SHP77 (cell line): ENCODE data around the gene DENND2A.
"Not testable (repeated sequence)": the region's sequence is repeated elsewhere in the genome, so short reads cannot be mapped to it uniquely, and the experiment has no call there.

Source experiments
- DNase-seq, 2 experiments: peaks; one replicate each; lab custom pipeline; 2025; lab: John Stamatoyannopoulos, UW

Gene DENND2A

DNA sequence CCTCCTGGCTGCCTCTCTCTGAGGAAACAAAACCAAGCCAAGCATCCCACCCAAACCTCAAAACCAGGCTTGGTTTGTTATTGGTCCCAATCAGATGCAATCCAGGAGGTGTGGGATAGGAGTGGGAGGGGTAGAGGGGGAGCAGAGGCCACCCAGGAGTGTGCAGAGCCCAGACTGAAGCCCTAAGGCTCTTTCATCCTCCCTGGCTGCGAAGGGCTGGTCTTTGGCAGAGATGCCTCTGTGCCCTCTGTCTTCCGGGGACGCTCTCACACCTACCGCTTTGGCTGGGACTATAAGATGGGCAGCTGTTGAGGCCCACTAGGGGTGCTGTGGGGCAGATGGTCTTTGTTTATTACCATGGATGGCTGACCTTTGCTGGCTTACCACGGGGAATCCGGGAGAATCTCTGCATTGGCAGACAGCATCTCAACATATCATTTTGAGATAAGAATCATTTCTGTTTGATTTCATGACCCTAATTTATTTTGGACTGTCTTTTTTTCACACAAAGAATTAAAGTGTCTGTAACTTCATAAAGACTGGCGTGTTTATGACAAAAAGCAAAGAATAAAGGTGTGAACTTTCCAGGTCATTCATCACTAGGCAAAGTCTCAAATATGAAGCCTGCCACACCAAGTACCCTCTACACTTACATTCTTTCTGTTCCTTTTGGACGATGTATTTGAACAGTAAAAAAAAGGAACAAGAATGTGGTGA lies 6.5 kb upstream of the DENND2A start:
- DNase-seq, result peak; percentile 82 to 86

DNA sequence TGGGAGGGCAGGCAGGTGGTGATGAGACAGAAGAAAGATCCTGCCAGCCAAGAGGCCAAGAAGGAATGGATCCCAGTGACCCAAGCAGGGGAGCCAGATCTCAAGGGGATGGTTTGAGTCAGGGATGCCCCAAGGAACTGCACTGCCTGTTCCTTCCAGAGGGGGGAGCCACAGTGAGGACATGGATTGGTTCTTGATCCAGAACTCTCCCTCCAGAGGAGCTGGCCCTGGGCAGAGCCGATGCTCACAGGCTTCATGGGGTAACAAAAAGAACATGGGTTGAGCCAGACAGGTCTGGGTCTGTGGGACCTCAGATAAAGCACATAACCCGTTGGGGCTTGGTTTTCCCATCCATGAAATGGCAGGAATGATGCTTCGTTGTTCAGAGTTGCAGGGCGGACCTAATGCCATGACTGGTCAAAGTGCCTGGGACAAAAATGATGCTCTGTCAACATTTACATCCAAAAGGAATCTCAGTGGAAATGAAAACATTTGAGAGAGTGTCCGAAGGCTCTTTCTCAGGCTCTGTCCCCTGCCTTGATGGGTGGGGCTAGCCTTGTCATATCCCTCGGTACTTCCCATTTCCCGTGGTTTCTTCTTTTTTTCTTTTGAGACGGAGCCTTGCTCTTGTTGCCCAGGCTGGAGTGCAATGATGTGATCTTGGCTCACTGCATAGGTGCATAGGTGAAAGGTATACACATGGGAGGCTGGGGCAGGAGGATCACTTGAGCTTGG lies 4.7 kb upstream of the DENND2A start:
- peak in 1 of 2 experiments; percentile 19 for DNase-seq

DNA sequence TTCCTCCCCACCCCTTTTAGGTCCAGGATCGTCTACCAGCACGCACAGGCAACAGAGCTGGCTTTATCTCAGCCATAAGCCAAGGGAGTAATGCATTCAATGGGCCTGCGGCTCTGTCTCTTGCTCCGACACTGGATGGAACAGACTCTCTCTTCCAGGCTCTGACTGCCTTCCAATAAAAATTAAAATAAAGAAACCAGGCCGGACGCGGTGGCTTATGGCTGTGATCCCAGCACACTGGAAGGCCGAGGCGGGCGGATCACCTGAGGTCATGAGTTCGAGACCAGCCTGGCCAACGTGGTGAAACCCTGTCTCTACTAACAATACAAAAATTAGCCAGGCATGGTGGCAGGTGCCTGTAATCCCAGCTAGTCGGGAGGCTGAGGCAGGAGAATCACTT lies 4.1 kb upstream of the DENND2A start:
- not testable (repeated sequence) for DNase-seq

GRCh38 chr7:140643416-140643815 lies 2.8 kb upstream of the DENND2A start:
- no peak for DNase-seq

DNA sequence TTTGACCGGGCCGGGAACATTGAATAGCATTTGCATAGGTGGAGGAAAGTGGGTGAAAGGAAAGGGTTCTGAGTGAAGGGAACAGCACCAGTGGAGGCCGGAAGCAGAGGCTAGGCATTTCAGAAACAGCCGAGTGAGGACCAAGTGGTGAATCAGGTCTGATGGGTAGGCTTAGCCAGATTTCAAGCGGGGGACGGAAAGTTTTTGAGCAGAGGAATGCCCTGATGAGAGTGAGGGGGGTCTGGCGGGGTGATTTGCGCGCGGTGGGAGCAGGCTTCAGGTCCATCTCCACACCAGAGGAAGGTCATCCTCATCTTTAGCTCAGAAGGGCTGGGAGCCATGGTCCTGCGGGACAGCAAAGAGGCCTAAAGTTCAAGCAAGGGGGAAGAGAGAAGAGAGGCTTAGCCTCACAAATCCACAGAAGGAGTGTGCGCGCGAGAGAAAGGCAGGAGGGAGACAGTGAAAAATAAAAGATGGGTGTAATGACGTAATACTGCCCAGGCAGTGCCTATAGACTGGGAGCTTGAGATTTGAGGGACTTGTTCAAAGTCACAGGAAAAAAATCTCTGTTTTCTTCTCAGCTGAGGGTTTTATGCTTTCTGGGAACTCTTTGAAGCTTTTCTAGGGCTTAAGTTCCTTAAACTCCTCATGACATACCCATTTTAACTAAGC lies 1.0 kb upstream of the DENND2A start:
- no peak for DNase-seq

DNA sequence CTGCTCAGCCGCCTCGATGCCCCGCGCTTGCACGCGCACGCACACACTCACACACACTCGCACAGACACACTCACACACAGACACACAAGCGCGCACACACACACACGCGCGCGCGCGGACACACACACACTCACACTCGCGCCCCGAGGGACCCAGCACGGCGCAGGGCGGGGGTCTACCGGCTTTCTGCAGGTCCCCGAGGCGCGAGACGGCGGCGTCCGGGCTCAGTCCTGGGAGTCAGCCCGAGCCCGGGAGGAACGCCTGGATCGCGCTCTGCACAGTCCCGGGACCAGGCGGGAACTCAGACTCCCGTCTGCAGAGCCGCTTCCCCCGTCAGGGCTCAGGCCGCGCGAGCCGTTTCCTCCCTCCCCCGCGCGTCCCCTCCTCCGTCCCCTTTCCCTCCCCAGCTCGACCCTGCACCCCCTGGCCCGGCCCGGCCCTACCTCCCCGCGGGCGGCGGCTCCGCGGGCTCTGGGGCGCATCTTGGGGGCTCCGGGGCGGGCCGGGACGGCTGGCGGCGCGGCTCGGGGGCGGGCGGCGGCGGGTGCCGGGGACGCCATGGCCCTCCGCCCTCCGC lies 464 bp downstream of the DENND2A start:
- DNase-seq, result no peak

- DNase-seq, result no peak
Observed at GRCh38 chr7:140639366-140640053, 1.1 kb downstream of the DENND2A start.

DNA sequence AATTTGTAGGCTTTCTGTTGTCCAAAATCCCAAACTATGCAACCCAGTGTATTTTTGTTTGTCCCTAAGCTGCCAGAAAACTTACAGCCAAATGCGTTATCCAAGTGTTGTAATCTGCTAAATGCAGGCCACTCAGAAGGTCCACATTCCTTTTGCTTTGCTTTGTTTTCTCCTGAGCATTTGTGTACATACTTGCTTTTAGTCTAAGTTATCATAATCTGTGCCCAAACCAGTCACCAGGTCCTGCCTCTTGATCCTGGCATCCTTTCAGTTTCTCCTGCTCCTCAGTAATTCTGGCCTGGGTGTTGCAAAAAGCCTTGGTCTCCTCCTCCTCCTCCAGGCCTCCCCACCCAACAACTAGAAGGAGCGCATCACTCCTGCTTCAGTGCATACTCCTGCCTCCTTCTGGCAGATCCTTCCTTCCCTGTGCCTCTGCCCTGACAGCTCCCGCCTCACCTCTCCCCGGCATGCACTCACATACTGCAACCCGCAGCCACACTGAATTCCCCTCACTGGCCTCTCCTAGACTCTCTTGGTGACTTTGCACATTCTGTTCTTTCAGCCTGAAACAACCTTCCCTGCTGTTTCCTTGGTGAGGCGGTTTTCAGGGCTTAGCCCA lies 2.3 kb downstream of the DENND2A start:
- no peak for DNase-seq

- no peak for DNase-seq
Observed at GRCh38 chr7:140637400-140637799, 3.2 kb downstream of the DENND2A start.

DNA sequence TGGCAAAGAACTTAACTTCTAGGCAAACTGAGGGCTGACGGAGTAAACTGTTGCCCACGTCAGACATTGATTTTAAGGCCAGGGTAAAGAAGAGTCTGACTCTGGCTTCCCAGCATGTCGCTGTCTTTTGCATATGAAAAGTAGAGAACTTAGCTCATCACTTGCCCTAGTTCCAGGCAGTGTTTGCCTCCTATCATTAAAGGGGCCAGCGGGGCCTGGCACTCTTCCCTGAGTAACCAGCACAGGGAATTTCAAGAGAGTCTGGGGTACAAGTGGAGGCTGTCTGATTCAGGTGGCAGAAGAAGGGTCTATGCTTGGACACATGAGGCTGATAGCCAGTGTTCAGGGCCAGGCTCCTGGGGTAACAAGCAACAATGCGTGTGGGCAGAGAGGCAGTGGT lies 4.8 kb downstream of the DENND2A start:
- no peak for DNase-seq

- no peak for DNase-seq
Observed at GRCh38 chr7:140635345-140635744, 5.3 kb downstream of the DENND2A start.

DNA sequence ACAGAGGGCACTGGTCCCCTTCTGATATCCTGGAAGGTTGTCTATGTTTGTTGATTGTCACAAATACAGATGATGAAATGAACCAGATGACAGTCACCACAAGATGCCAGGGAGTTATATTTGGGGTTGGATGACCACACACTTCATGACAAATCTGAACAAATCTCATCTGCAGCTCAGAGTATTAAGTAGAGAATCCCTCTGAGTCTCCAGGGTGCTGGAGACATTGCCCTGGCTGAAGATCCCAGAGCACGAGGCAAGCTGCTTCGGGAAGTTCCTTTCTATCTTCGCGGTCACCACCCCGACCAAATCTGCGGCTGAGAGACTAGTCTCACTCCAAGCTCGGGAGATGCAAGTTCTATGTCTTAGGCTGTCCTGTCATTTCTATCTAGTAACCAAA lies 9.0 kb downstream of the DENND2A start:
- DNase-seq, result no peak

GRCh38 chr7:140631021-140631420 lies 9.6 kb downstream of the DENND2A start:
- no peak for DNase-seq

- DNase-seq, result peak in 1 of 2 experiments; percentile 7
Observed at GRCh38 chr7:140625908-140626868, 14.4 kb downstream of the DENND2A start.

- not testable (repeated sequence) for DNase-seq
Observed at GRCh38 chr7:140625192-140625558, 15.4 kb downstream of the DENND2A start.

DNA sequence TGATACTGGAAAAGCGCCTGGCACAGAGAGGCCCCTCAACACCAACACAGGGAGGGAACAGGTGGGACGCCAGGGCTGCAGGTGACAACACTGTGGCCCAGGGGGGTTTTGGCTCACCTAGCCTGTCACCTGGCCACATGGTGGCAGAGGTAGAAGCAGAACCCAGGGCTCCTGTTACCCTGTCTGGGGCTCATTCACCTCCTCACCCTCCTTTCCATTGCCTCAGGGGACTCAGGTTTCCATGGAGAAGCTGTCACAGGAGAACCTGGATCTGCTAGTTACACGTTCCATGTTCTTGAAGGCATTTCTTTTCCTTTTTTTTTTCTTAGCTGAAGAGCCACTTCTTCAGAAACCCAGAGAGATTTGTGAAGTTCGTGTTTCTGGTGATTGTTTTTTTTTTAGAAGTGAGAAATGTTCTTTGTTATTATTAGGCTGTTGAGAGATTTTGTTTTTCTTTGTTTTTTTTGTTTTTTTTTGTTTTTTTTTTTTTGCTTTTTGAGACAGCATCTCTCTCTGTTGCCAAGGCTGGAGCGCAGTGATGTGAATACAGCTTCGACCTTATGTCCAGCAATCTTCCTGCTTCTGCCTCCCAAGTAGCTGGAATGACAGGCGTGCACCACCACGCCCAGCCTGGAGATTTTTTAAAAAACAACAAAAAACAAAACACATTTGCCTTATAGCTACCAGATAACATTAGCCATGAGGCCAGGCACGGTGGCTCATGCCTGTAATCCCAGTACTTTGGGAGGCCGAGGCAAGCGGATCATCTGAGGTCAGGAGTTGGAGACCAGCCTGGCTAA lies 16.0 kb downstream of the DENND2A start:
- no peak for DNase-seq

DNA sequence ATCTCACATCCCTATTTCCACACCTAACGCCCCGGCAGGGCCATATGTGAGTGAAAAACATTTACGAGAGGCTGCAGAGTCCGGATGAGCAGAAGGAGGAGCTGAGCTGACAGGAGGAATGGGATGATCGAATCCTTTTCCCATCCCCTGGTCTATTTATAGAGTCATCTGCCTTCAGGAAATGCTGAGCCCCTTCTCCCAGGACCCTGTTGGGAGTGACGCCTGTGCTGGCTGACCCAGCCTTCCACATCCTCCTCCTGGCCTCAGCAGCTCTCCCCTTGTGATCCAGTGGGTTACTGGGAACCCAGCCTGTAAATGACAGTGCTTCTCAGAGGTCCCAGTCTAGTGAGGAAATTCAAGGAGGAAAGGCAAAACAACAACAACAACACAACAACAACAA lies 16.6 kb downstream of the DENND2A start:
- DNase-seq, result no peak

DNA sequence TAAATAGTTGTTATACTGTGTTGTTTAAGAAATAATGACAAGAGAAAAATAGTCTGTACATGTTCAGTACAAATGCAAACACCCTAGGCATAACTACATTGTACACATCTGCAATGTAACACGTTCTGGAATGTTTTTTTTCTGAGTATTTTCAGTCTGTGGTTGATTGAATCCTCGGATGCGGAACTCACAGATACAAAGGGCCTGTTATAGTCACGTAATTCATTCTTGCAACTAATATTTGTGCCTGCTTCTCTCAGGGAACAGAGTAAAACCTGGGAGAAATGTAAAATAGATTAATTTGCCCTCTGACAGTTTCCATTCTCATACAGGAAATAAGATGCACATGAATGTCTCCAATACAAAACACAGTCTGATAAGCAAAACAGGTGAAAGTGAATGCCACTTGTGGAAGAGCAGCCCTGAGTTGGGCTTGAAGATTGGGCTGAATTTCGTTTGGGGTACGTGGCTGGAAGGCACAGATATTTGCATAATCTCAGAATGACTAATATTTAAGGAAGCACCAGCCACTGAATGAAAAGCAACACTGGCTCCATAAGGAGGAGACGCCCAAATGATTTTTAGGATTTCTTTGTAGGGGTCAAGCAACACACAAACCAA lies 19.1 kb downstream of the DENND2A start:
- no peak for DNase-seq

DNA sequence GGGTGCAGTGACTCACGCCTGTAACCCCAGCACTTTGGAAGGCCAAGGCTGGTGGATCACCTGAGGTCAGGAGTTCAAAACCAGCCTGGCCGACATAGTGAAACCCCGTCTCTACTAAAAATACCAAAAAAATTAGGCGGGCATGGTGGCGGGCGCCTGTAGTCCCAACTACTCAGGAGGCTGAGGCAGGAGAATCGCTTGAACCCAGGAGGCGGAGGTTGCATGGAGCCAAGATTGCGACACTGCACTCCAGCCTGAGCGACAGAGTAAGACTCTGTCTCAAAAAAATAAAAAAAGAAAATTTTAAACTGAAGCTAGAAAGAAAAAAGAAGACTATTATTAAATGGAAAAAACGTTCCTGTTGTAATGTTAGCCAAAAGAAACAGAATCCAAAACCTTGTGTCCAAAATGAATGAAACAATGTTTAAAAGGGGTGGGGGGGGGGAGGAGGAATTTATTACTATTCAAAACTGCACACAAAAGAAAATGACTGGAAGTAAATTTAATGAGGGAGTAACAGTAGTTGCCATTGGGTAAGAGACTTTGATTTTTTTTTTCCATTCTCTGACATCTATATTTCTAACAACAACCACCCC lies 20.6 kb downstream of the DENND2A start:
- DNase-seq, result not testable (repeated sequence)
